ENCODE results near the gene ZNF446. TPM values are rescaled to one million over a fixed set of nuclear protein-coding genes. Genes with fewer than 3 reads are reported as not detected.

ZNF446 gene
- total RNA-seq, 1 experiment from 2014 or later, result 6.0 TPM

GRCh38 chr19:58471736-58472135 lies 4.4 kb upstream of the ZNF446 start:
- ATAC-seq (no peak), DNase-seq (ENCODE audit: low spot score) (no peak)
- Mint-ChIP-seq H3K9me3 (no peaks in the 10 kb centered on the region), H3K27ac (no peak overlapping the region), H3K27me3 (ENCODE audit: low read depth) (no peaks in the 10 kb centered on the region; the same call in 1 of the 2 replicates), H3K36me3 (no peaks in the 10 kb centered on the region), H3K4me3 (no peak overlapping the region), H3K4me1 (peaks cover 13% of the 10 kb centered on the region)
- CTCF ChIA-PET, result no interaction called here
- TF ChIP-seq MAX (CRISPR knock-in tag; IDR thresholded peaks at IDR 0.05) (no peak), SMAD3 (CRISPR knock-in tag; IDR thresholded peaks at IDR 0.05; ENCODE audit: borderline replicate concordance) (no peak), ZNF232 (CRISPR knock-in tag; IDR thresholded peaks at IDR 0.05) (no peak)
- POLR2A ChIA-PET, result no interaction called here

GRCh38 chr19:58473775-58474174 lies 2.4 kb upstream of the ZNF446 start:
- no peaks in the 10 kb centered on the region for H3K9me3 Mint-ChIP-seq
- CTCF ChIA-PET, result interaction anchor here (1.3 kb wide), 1 partner anchor 40 kb away, joined by 5 read pairs; no protein-coding TSS in a partner anchor
- peaks cover 9% of the 10 kb centered on the region for H3K4me1 Mint-ChIP-seq
- no peaks in the 10 kb centered on the region for H3K36me3 Mint-ChIP-seq
- no peak overlapping the region for H3K27ac Mint-ChIP-seq
- ATAC-seq (no peak), DNase-seq (ENCODE audit: low spot score) (no peak)
- POLR2A ChIA-PET, result no interaction called here
- H3K4me3 Mint-ChIP-seq, result no peak overlapping the region
- TF ChIP-seq ETV6 (CRISPR knock-in tag; IDR thresholded peaks at IDR 0.05) (no peak), JUN (CRISPR knock-in tag; IDR thresholded peaks at IDR 0.05) (no peak), KAT7 (CRISPR knock-in tag; IDR thresholded peaks at IDR 0.05; ENCODE audit: borderline replicate concordance) (no peak), ZNF232 (CRISPR knock-in tag; IDR thresholded peaks at IDR 0.05) (no peak), ATF2 (CRISPR knock-in tag; IDR thresholded peaks at IDR 0.05; ENCODE audit: borderline replicate concordance, low read depth) (no peak)
- no peaks in the 10 kb centered on the region; the same call in none of the 2 replicates for H3K27me3 Mint-ChIP-seq (ENCODE audit: low read depth)

GRCh38 chr19:58474291-58474996 lies 1.7 kb upstream of the ZNF446 start:
- Mint-ChIP-seq H3K4me1 (peaks cover 9% of the 10 kb centered on the region), H3K4me3 (peak overlapping the region; percentile 89), H3K36me3 (no peaks in the 10 kb centered on the region), H3K27ac (no peak overlapping the region), H3K9me3 (no peaks in the 10 kb centered on the region), H3K27me3 (ENCODE audit: low read depth) (no peaks in the 10 kb centered on the region; the same call in none of the 2 replicates)
- ATAC-seq, result no peak
- ChIA-PET CTCF (interaction anchor here (1.6 kb wide), 1 partner anchor 40 kb away, joined by 7 read pairs; no protein-coding TSS in a partner anchor), POLR2A (no interaction called here)
- TF ChIP-seq FOXJ3 (CRISPR knock-in tag; IDR thresholded peaks at IDR 0.05; ENCODE audit: borderline replicate concordance) (no peak), NFE2L1 (CRISPR knock-in tag; IDR thresholded peaks at IDR 0.05) (no peak)
- DNase-seq (ENCODE audit: low spot score), result no peak

GRCh38 chr19:58474997-58475713 lies 997 bp upstream of the ZNF446 start:
- TF ChIP-seq SOX15 (CRISPR knock-in tag; IDR thresholded peaks at IDR 0.05) (no peak), USF2 (CRISPR knock-in tag; IDR thresholded peaks at IDR 0.05) (no peak), PREB (CRISPR knock-in tag; IDR thresholded peaks at IDR 0.05; ENCODE audit: borderline replicate concordance) (no peak), E2F1 (CRISPR knock-in tag; IDR thresholded peaks at IDR 0.05) (no peak), SMAD3 (CRISPR knock-in tag; IDR thresholded peaks at IDR 0.05; ENCODE audit: borderline replicate concordance) (no peak), MLX (CRISPR knock-in tag; IDR thresholded peaks at IDR 0.05) (no peak), TEAD4 (CRISPR knock-in tag; IDR thresholded peaks at IDR 0.05) (no peak), NR3C1 (CRISPR knock-in tag; conservative IDR thresholded peaks at IDR 0.05; ENCODE audit: low read depth) (no peak), NR2C2 (CRISPR knock-in tag; IDR thresholded peaks at IDR 0.05) (no peak), ZNF219 (CRISPR knock-in tag; IDR thresholded peaks at IDR 0.05; ENCODE audit: borderline replicate concordance) (no peak), HMGA2 (CRISPR knock-in tag; IDR thresholded peaks at IDR 0.05) (no peak), ZNF317 (CRISPR knock-in tag; IDR thresholded peaks at IDR 0.05; ENCODE audit: borderline replicate concordance, low read depth) (no peak), MAX (CRISPR knock-in tag; IDR thresholded peaks at IDR 0.05) (no peak), ESRRA (CRISPR knock-in tag; IDR thresholded peaks at IDR 0.05; ENCODE audit: borderline replicate concordance) (no peak)
- Mint-ChIP-seq H3K27ac (peak overlapping the region; percentile 53), H3K4me3 (peak overlapping the region; percentile 89), H3K4me1 (peaks cover 9% of the 10 kb centered on the region), H3K9me3 (no peaks in the 10 kb centered on the region), H3K36me3 (no peaks in the 10 kb centered on the region), H3K27me3 (ENCODE audit: low read depth) (no peaks in the 10 kb centered on the region; the same call in none of the 2 replicates)
- ChIA-PET POLR2A (interaction anchor here (0.8 to 1.2 kb wide), 2 partner anchors 24 to 45 kb away, joined by 3 to 5 read pairs; partner anchors contain the start of gene ZBTB45), CTCF (interaction anchor here (1.0 to 1.6 kb wide), 3 partner anchors 21 to 44 kb away, joined by 4 to 7 read pairs (median 7); partner anchors contain the start of gene ZBTB45)
- DNase-seq (ENCODE audit: low spot score), result no peak
- ATAC-seq, result no peak
